ENCODE data around the gene CXCL17. TPM values are rescaled to one million over a fixed set of nuclear protein-coding genes. Genes with fewer than 3 reads are reported as not detected.

Gene CXCL17
- total RNA-seq, 2 donors from 2014 or later = 6.3 to 19.2 TPM

DNA sequence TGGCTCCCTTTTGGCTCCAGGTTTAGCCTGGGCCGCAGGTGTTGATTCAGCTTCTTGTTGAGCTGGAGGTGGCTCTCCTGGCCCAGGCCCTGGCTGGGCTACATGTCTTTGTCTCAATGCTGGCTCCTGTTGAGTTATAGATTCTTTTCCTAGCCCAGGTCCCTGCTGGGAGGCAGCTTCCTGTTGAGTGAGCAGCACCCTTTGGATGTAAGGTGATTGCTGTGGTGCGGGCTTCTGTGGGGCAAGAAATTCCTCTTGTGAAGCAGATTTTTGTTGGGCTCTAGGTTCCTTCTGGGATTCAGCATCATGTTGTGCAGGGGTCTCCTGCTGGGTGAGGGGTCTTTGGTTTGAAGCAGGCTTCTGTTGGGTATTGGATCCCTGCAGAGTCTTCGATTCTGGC is 16.1 kb downstream of the CXCL17 start:
- Histone ChIP-seq H3K36me3 (replicated peaks in 1 of 2; ENCODE audit: insufficient read depth in 1 of 2, low read depth in 2 of 2) (no peaks in the 10 kb centered on the region), H3K27me3 (no peaks in the 10 kb centered on the region), H3K4me1 (peaks cover 28% of the 10 kb centered on the region), H3K4me3 (no peak overlapping the region), H3K27ac (no peak overlapping the region), H3K9me3 (no peaks in the 10 kb centered on the region)
- TF ChIP-seq, protein P1, sequence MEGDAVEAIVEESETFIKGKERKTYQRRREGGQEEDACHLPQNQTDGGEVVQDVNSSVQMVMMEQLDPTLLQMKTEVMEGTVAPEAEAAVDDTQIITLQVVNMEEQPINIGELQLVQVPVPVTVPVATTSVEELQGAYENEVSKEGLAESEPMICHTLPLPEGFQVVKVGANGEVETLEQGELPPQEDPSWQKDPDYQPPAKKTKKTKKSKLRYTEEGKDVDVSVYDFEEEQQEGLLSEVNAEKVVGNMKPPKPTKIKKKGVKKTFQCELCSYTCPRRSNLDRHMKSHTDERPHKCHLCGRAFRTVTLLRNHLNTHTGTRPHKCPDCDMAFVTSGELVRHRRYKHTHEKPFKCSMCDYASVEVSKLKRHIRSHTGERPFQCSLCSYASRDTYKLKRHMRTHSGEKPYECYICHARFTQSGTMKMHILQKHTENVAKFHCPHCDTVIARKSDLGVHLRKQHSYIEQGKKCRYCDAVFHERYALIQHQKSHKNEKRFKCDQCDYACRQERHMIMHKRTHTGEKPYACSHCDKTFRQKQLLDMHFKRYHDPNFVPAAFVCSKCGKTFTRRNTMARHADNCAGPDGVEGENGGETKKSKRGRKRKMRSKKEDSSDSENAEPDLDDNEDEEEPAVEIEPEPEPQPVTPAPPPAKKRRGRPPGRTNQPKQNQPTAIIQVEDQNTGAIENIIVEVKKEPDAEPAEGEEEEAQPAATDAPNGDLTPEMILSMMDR (IDR thresholded peaks at IDR 0.05) = no peak
- TF ChIP-seq POLR2A (IDR thresholded peaks at IDR 0.05) = no peak
- 90 to 100% methylated on average over 2 to 3 of the region's 3 CpGs for WGBS, 2 donors
- intact Hi-C loops (cut with DNase I) = no loop called here
- DNase-seq = no peak
- no peak for ATAC-seq

DNA sequence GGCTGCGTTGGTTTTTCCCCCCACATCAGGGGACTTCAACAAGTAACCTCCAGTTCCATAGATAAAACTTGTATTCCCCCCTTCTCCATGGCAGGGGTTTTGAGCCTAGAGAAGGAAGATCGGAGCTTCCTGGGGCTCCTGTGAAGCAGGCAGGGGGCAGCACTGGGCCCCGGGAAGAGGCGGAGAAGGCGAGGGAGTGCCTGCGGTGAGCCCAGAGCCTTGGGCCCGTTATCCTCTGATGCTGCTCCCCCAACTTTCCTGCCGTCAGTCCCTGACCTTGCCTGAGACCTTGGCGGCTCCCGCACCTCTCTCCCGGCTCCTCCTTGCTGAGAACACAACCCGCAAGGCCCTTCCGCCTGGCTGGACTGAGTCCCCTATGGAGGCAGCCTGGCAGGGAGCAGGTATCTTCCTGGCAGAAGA is 18.0 kb downstream of the CXCL17 start:
- H3K27ac ChIP-seq = no peak overlapping the region
- WGBS, 2 donors = 44 to 69% methylated on average over 5 to 13 of the region's 13 CpGs
- H3K27me3 ChIP-seq = no peaks in the 10 kb centered on the region
- no peak for ATAC-seq
- H3K4me3 ChIP-seq = no peak overlapping the region
- no peaks in the 10 kb centered on the region for H3K9me3 ChIP-seq
- intact Hi-C loops (cut with DNase I) = no loop called here
- H3K4me1 ChIP-seq = peaks cover 37% of the 10 kb centered on the region
- TF ChIP-seq POLR2A (IDR thresholded peaks at IDR 0.05) = no peak
- TF ChIP-seq, protein P1 (IDR thresholded peaks at IDR 0.05) = no peak
- H3K36me3 ChIP-seq (replicated peaks in 1 of 2; ENCODE audit: insufficient read depth in 1 of 2, low read depth in 2 of 2) = no peaks in the 10 kb centered on the region
- no peak for DNase-seq

DNA sequence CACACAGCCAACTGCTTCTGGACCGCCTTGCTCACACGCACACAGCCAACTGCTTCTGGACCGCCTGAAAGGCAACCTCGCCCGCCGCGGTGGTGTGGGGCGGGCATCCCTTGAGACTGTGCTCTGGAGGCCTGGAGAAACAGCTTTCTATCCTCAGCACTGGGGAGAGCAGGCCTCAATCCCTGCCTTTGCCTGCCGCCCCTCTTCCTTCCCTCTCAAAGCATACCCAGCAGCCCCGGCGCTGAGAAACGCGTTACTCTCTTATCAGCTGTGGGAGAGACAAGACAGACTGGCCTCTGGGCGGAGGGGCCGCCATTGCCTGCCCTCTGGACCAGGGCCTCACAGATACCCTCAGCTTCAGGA is 18.4 kb downstream of the CXCL17 start:
- Histone ChIP-seq H3K4me1 (peaks cover 37% of the 10 kb centered on the region), H3K9me3 (no peaks in the 10 kb centered on the region), H3K27ac (no peak overlapping the region), H3K36me3 (replicated peaks in 1 of 2; ENCODE audit: insufficient read depth in 1 of 2, low read depth in 2 of 2) (no peaks in the 10 kb centered on the region), H3K27me3 (no peaks in the 10 kb centered on the region), H3K4me3 (no peak overlapping the region)
- 52 to 55% methylated on average over 7 to 15 of the region's 15 CpGs for WGBS, 2 donors
- ATAC-seq (no peak), DNase-seq (no peak)
- TF ChIP-seq POLR2A (IDR thresholded peaks at IDR 0.05) = no peak
- TF ChIP-seq, protein P1 (IDR thresholded peaks at IDR 0.05) = no peak
- intact Hi-C loops (cut with DNase I) = no loop called here

DNA sequence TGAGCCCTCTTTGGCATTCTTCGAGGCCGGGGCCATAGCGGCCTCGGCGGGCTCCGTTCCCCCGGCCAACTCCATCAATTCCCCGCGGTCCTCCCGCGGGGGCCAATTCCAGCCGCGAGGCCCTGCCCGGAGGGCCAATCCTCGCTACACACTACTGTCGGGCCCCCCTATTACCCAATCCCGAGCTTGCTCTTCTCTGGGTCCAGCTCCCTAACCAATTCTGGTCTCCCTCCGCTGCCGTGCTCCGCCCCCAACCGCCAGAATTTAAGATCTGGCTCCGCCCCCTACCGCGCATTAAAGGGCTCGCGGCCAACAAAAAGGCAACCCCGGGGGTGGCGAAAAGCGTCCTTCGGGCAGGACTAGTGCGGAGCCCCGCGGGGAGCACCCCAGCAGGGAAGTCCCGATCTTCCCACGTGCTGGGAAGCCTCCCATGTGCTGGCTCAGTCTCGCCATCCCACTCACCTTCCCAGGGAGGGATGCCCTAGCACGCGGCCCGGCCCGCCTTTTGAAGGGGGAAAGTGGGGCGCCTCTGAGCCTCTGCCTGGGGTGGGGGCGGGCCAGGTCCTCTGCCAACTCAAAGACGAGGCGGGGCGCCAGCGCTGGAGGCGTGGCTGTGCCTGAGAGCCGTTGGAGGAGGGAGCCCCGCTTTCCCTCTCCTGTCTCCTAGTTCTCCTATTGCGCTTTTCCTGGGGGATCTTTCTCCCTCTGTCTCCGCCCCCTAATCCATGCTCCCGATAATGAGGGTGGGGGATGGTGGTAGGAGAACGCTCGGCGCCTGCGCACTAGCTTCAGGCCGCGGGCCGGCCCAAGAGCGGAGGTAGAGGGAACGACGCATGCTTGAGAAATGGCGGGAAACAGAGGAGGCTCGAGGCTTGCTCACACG is 19.0 kb downstream of the CXCL17 start:
- intact Hi-C loops (cut with DNase I) = no loop called here
- peak overlapping the region in 3 of 4 donors; percentile 64 to 71 (median 70) for H3K27ac ChIP-seq
- peaks cover 37% of the 10 kb centered on the region for H3K4me1 ChIP-seq
- H3K9me3 ChIP-seq = no peaks in the 10 kb centered on the region
- ATAC-seq (peak; percentile 88), DNase-seq (peak; percentile 80 to 91 (median 86))
- WGBS, 2 donors = 4 to 6% methylated on average over 27 to 63 of the region's 65 CpGs
- H3K27me3 ChIP-seq = no peaks in the 10 kb centered on the region
- TF ChIP-seq, protein P1 (IDR thresholded peaks at IDR 0.05) = peak in 1 of 7 experiments; percentile 1
- TF ChIP-seq POLR2A (IDR thresholded peaks at IDR 0.05) = peak; percentile 7 to 48 (median 32)
- H3K36me3 ChIP-seq (replicated peaks in 1 of 2; ENCODE audit: insufficient read depth in 1 of 2, low read depth in 2 of 2) = no peaks in the 10 kb centered on the region
- H3K4me3 ChIP-seq = peak overlapping the region in 1 of 2 donors; percentile 3
